ENCODE results near the gene UQCRC1.

DNA sequence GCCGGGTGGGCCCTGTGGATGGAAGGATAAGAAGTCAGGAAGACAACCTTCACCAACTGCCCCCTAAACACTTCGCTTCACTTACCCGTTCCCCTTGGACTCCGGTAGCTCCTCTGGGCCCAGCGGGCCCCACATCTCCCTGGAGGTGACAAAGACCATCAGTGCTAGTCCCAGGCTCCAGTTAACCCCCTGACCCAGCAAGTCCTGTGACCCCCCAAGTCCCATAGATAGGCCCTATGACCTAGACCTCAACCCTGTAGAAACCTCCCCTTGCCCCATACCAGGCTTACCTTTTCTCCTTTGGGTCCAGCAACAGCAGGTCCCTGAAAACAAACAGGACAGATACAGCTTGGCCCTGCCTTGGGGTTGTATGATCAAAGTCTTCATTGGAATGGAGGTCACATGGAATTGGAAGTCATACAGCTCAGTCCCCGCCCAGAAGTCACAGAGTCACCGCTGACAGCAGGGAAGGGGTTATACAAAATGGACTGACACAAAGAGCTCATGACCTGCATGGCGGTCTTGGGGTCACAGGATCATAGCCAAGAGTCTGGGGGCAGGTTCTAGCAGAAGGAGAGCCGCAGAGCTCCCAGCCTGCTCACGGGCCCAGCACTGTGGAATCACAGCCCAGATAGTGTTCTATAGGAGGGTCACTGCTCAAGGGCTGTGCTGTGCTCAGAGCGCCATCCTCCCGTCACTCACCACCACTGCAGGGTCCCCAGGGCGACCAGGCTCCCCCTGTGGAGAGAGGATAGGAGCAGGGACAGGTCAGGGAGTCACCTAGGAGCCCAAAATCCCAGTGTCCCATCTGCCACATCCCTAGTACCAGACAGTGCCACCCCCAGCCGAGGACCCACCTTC, 27.6 kb downstream of the UQCRC1 start:
- no peak for TF ChIP-seq YY1 (IDR thresholded peaks at IDR 0.05; ENCODE audit: insufficient read depth, insufficient read length)
- no peak for TF ChIP-seq SUZ12 (IDR thresholded peaks at IDR 0.05; ENCODE audit: extremely low read depth, insufficient read depth, insufficient read length)
